Measurements from ENCODE around the gene SPACA6.

GRCh38 chr19:51688671-51689571, 4.2 kb upstream of the SPACA6 start:
- peak in 1 of 7 experiments; percentile 30 for TF ChIP-seq CTCF (IDR thresholded peaks at IDR 0.05)
- peak; percentile 41 to 48 (median 46) for TF ChIP-seq POLR2AphosphoS5 (IDR thresholded peaks at IDR 0.05)

All from stomach (tissue), 4 donors.